NCI-H69 (cell line): Measurements from ENCODE around the gene RDX.
"Not testable (repeated sequence)": the region's sequence is repeated elsewhere in the genome, so short reads cannot be mapped to it uniquely, and the experiment has no call there.

Source experiments
- DNase-seq: peaks from one replicate; lab custom pipeline; 2025; lab: John Stamatoyannopoulos, UW

Gene RDX

DNA sequence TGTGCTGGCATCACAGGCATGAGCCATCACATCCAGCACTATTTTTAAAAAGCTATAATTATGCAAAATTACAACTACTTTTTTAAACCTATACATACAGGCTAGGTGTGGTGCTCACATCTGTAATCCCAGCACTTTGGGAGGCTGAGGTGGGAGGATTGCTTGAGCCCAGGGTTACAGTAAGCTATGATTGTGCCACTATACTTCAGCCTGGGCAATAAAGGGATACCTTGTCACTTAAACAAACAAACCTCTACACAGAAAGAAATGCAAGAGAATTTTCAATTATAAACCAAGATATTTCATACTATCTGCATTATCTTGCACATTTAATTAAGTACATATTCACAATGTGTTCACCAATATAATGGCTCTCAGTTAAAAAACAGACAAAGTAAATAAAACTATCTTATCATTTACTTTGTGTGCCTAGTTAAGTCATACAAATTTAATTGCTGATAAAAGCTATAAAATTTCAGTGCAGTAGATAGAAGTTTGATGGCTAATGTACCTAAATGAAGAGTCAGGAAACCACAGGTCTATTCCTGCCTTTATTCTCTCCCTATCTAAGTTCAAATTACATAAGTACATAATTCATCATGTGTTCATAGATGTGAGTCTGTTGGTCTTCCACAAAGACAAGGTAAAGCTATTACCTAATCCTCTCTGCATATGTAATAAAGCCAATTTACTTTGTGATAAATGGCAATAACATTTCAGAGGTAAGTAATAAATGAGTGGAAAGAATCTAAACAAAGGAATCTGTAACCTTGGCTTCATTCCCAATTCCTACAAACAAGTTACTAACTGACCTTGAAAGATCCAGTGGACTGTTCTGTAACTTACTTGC is 9.0 kb upstream of the RDX start:
- peak; percentile 96 for DNase-seq

DNA sequence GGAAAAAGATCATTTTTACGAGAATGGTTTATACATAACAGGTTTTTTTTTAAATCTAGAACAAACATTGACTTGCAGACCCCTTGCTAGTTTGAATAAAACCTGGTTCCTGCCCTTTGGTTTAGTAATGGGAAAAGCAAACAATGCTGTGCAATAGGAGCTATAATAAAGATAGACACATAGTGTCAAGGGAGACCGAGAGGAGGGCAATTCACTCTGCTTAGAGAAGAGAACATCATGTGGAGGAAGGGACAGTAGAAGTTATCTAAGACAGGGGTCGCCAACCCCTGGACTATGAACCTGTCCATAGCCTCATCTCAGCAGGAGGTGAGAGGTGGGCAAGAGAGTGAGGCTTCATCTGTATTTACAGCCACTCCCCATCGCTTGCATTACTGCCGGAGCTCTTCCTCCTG is 7.0 kb upstream of the RDX start:
- DNase-seq: peak; percentile 78

DNA sequence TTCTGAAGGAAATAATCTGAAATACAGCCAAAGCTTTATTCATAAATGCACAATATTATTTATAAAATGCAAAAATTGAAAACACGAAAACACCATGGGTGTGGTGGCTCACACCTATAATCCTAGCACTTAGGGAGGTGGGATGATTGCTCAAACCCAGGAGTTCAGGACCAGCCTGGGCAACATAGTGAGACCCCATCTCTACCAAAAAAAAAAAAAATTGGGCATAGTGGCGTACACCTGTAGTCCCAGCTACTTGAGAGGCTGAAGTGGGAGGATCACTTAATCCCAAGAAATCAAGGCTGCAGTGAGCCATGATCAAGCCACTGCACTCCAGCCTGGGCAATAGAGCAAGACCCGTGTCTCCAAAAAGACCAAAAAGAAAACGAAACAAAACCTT is 5.2 kb upstream of the RDX start:
- no peak for DNase-seq

DNA sequence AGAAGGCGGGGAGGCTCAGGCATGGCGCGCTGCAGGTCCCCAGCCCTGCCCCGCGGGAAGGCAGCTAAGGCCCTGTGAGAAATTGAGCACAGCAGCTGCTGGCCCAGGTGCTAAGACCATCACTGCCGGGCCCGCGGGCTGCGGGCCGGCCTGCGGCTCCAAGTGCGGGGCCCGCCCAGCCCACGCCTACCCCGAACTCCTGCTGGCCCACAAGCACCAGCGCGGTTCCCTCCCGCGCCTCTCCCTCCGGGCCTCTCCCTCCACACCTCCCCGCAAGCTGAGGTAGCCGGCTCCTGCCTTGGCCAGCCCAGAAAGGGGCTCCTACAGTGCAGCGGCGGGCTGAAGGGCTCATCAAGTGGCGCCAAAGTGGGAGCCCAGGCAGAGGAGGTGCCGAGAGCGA is 4.6 kb upstream of the RDX start:
- no peak for DNase-seq

DNA sequence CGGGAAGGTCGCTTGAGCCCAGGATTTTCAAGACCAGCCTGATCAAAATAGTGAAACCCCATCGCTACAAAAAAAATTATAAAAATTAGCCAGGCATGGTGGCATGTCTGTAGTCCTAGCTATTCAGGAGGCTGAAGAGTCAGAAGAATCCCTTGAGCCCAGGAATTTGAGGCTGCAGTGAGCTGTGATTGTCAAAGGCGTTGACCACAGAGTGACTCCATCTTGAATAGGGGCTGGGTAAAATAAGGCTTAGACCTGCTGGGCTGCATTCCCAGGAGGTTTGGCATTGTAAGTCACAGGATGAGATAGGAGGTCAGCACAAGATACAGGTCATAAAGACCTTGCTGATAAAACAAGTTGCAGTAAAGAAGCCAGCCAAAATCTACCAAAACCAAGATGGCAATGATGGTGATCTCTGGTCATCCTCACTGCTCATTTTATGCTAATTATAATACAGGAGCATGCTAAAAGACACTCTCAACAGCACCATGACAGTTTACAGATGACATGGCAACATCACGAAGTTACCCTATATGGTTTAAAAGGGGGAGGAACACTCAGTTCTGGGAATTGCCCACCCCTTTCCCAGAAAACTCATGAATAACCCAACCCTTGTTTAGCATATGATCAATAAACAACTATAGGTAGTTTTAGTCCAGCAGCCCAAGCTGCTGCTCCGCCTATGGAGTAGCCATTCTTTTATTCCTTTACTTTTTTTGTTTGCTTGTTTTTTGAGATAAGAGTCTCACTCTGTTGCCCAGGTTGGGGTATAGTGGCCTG is 2.8 kb upstream of the RDX start:
- no peak for DNase-seq

DNA sequence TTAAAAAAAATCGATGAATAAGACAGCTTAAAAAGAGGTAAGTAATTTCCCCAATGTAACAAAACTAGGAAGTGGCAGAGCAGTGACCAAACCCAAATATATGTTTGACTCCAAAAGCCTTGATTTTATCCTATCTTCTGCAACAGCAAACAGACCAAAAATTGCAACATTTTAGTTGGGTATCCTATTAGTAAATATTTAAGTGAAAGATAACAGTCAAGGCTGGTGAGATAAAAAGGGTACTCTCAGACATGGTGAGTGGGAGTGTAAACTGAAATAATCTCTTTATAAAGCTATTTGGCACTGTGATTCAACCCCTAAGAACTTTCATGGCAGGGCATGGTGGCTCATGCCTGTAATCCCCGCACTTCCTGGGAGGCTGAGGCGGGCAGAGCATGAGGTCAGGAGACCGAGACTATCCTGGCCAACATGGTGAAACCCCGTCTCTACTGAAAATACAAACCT is 1.9 kb upstream of the RDX start:
- DNase-seq: no peak

DNA sequence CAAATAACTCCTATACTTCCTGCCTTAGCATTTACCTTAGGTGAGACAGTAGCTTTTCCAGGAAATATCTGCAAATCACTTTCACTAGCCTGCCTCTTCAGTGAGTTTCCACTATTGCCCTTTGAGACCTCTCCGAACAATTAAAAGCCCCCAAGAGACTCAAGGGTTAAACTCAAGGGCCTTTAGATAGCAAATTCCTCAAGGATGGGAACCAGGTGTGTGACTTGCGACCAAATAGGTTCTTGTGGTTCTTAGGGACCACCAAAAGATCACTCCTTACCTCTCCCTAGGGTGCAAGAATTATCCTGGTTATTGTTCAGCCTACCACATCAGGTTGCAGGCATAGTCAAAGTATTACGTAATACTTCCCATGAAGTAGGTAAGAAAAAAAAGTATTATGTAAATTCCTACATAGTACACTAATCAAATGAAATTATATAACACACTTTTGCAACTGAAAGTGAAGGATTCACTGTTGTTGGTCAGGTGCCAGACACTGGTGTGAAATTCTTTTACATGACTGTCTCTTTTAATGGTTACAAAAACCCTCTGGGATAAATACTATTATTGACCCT is 1.4 kb upstream of the RDX start:
- peak; percentile 52 for DNase-seq

DNA sequence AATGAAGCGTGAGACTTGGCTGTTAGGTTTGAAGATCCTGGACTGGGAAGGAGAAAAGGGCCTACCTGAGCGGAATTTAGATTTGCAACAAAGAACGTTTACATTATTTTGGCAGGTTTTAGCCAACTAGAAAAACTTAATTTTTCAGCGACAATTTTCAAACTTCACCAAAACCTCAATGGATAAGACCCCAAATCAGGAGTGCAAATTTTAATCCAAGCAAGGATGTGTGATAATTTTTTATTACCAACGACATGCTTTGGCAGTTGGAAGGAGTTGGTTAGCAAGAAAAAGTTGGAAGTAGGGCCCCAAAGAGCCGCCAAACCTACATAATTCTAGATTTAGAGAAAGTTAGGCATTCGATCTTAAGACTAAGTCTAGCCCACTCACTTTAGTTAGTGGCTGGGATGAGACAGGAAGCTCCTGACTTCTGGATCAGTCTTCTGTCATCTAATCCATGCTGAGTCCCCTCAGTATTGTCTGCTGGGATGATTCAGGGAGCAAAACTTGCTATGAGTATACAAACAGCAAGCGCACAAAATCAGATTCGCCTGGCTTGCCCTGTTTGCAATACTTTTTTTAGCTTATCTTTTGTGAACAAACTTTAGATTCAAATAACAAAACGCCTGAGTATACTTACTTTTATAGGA is 787 bp upstream of the RDX start:
- DNase-seq: peak; percentile 50

DNA sequence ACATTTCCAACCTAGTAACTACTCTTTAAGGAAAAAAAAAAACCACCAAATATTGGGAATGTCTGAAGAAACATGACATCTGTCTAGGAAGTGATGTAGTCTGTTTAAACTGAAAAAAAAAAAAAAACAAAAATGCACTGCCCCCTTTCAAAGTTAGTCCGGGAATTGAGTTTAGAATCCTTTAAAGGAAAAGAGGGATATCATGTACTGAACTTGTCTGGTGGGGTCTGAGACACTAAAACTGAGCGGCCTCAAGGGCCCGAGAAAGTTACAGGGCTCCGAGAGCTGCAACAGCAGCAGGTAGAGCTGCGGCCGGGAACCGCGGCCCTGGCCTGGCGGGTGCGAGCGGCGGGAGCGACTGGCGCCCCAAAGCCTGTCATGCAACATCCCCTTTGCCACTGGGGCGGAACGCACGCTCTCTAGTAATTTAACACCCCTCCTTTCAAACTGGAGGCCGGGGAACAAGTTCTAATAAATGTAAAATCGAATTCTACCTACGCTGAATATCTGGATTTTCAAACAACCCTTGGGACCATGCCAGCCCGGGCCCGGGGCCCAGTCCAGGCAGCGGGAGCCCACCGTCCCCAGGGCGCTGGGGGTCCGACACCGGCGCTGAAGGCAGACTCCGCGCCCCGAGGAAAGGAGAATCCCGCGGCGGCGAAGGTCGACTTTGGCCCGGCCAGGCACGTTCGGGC is 736 bp downstream of the RDX start:
- peak; percentile 84 for DNase-seq

DNA sequence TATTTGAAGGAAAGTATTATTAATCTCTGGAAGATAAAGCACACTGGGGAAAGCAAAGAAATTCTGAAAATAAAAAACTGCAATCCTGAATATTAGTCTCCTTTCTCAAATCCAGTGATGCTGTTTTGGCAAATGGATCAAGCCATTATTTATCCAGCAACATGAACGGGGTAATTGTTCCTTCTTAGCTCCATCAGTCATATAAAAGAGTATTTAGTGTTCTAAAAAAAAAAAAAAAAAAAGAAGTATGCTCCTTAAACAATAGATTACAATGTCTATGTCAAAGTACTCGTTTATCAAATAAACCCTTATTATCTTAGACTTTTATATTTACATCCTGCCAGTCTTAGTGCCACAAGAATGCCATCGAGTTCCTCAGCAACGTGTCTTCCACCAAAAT is 1.3 kb downstream of the RDX start:
- peak; percentile 31 for DNase-seq

DNA sequence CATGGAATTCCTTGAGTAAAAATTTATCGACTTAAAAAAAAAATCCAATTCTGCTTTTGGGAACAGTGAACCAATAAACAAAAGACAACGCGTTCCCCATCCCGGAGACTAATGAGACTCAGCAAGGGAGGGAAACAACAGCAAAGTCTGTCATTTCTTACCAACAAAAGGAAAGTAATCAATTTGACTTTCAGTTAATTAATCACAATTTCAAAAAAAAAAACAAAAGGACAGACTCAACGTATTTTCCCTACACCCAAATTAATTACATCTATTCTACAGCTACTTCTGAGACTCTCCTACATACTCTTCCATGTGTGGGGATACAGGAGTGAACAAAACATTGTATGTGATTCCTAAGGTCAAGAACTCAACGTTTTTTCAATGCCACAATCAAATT is 1.9 kb downstream of the RDX start:
- peak; percentile 73 for DNase-seq

DNA sequence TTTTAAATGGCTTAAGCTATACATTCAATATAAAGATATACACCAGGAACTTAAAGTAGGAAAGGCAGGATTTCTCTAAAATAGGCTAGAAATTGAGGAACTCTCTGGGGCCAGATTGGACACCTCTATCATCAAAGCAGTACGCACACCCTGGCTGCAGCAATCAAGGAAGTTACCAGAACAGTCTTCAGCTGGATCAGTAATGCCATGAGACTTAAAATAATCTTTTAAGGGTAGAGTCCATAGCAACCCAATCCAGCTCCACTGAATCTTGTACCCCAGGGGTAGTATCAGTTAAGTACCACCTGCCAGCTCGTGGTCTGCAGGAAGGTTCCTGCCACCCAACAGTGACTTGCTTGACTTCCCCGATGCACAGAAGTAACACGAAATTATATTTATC is 3.0 kb downstream of the RDX start:
- DNase-seq: peak; percentile 67

DNA sequence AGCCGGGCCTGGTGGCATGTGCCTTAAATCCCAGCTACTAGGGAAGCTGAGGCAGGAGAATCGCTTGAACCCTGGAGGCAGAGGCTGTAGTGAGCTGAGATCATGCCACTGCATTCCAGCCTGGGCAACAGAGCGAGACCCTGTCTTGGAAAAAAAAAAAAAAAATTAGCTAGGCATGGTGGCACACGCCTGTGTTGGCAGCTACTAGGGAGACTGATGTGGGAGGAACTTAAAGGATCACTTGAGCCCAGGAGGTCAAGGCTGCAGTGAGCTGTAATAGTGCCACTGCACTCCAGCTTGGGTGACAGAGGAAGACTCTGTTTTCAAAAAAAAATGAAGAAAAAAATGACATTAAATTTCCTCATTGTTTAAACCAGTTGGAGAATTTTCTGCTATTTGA is 4.3 kb downstream of the RDX start:
- DNase-seq: peak; percentile 54

DNA sequence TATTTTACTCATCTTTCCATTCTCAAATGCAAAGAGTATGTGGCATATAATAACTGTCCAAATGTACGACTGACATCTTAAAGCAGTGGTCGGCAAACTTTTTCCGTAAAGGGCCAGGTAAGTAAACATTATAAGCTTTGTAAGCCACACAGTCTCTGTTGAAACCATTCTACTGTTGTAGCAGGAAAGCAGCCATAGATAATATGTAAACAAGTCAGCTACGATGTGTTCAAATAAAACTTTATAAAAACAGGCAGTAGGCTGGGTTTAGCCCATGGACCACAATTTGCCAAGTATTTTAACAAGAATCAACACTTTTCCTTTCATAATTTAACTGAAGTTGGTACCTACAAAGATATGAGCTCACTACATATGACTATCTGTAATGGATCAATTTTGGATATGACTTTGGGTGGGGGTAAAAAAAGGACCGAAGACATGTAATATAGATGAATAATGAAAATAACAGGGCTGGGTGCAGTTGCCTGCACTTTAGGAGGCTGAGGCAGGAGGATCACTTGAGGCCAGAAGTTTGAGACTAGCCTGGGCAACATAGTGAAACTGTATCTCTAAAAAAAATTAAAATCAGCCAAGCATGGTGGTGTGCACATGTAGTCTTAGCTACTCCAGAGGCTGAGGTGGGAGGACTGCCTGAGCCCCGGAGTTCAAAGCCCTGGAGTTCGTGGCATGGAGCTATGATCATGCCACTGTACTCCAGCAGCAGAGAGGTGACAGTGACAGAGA is 5.7 kb downstream of the RDX start:
- no peak for DNase-seq

DNA sequence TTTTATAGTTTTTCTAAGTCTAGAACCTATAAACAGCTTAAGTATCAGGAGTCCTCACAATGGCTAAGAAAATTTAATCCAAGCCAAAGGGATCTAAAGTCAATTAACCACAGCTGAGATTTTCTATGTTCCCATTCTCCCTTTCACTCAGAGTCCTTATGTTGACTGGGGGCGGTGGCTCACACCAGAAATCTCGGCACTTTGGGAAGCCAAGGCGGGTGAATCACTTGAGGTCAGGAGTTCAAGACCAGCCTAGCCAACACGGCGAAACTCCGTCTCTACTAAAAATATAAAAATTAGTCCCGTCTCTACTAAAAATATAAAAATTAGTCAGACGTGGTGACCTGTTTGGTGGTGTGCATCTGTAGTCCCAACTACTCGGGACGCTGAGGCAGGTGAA is 6.9 kb downstream of the RDX start:
- DNase-seq: no peak

DNA sequence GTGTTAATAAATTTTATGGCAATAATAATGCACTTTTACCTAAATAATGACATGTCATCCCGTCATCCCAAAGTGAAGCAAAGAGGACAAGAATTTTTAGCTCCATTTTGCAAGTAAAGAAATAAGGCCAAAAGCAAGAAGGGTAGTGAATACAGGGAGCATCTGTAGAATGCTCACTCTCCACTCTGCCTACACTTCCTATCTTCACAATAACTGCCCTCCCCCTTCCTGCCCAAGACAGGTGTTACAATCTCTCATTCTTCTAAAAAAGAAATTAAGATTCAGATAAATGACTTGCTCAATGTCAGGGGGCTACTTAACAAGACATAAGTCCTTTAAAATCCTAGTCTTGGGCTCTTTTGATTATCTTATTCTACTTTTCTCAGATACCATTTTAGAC is 8.9 kb downstream of the RDX start:
- peak; percentile 75 for DNase-seq

DNA sequence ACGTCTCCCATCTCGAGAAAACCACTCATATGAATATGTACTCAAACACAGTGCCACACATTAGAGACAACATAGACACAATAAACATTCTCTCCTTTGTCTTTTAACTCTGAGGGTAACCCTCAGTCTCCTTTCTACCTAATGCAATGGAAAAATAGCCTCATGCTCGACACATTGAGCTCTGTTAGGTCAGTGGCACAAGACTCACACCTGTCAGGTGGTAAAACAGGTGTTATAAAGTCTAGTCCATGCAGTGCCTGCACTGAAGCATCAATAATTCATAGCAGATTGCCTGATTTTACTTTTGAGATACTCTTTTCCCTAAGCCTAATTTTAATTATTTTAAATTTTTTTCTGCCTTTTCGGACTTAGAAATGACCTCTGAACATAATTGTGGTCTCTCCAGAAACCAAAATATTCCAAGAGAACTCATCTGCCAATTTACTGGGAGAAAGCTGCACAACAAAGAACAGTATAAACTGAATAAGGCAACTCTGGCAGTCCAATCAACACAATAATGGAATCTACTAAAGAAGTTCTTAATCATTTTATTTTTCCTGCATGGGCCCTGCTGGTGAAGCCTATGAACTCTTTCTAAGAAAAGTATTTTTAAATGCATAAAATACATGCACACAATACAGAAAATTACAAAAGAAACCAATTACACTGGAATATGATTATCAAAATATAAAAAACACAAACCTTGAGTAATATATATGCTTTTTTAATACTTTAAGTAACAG is 9.9 kb downstream of the RDX start:
- DNase-seq: peak; percentile 87

DNA sequence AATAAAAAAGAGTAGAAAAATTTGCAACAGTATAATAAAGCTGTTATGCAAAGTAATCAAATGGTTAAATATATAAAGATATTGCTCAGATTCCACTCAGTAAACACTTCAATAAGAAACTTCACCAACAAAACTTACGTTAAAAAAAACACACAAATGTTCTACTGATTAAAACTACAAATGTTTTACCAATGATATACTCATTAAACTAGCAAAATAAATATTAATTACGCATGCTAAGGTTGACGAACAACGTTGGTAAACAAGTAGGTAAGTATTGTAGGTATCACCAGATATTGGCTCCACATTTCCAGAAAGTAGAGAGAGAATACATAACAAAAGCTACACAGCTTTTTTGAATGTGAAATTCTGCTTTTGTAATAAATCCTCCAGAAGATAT is 12.6 kb downstream of the RDX start:
- DNase-seq: no peak

DNA sequence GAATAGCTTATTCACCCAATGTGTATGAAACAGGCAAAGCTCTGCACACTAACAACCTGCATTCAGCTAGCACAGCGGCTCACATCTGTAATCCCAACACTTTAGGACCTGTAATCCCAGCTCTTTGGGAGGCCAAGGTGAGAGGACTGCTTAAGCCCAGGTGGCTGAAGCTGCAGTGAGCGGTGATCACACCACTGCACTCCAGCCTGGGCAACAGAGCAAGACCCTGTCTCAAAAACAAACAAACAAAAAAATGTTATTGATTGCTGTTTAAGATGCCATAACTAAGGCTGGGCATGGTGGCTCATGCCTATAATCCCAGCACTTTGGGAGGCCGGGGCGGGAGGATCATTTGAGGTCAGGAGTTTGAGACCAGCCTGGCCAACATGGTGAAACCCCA is 15.8 kb downstream of the RDX start:
- not testable (repeated sequence) for DNase-seq

DNA sequence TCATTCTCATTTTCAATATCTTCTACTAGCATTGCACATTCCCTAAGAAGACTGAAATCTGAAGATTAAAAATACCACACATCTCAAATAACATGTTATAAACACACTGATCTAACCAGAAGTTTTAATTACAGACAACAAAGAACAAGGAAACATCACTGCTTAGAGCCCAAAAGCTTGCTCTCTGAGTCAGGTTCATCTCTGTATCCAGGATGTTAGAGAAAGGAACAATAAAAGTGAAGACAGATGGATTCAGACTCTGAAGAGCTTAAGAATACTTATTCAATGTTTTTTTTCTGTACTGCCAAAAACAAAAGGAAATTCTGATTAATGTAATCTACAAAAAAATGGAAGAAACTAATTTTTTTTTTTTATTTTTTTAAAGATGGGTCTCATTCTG is 16.5 kb downstream of the RDX start:
- peak; percentile 26 for DNase-seq
